ENCODE results near the gene DPP3. TPM values are rescaled to one million over a fixed set of nuclear protein-coding genes. Genes with fewer than 3 reads are reported as not detected.

The DPP3 gene
- polyA plus RNA-seq, 3 donors, result 22.4 to 37.0 (median 26.7) TPM

DNA sequence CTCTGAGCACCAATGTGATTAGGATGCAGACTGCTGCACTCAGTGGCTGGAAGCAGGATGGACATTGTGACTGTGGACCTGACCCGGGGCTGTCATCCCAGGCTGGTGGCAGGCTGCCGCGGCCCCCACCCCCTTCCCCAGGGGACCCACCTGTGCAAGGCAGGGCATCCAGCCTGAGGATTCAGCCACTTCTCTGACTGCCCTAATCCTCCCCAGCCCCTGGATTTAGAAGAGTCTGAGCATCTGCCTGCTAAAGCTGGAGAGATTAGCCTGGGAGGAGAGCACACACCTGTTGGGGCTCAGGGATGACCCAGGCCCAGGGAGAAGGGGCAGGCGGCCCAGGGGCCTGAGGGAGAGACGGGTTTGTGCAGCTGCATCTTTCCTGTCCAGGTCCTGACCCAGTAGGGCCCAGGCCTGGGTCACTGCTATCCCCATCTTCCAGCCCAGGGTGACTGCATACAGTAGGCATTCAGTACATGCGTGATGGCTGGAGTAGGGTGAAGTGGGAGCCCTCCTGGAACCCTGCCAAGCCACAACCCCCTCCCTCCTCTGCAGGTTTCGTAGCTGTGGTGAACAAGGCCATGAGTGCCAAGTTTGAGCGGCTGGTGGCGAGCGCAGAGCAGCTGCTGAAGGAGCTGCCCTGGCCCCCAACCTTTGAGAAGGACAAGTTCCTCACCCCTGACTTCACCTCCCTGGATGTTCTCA is 12.1 kb downstream of the DPP3 start:
- Histone ChIP-seq H3K36me3 (replicated peaks in 1 of 2; ENCODE audit: control insufficient read depth in 1 of 2, insufficient read depth in 2 of 2, low read length in 2 of 2) (peaks cover 58 to 96% of the 10 kb centered on the region in 2 donors), H3K9me3 (replicated peaks in 1 of 2; ENCODE audit: control insufficient read depth in 1 of 2, insufficient read depth in 1 of 2, low read length in 2 of 2) (no peaks in the 10 kb centered on the region), H3K4me2 (replicated peaks; ENCODE audit: extremely low read depth, low read length, poor library complexity, severe bottlenecking) (no peak overlapping the region), H4K20me1 (ENCODE audit: insufficient read depth, low read length) (no peaks in the 10 kb centered on the region), H3K9ac (ENCODE audit: insufficient read depth, low read length, poor library complexity, severe bottlenecking) (no peak overlapping the region), H3K4me1 (ENCODE audit: control insufficient read depth in 1 of 2, insufficient read depth in 2 of 2, low read length in 2 of 2) (no peaks in the 10 kb centered on the region), H3K4me3 (replicated peaks in 1 of 3; ENCODE audit: low read depth in 2 of 3, low read length in 3 of 3) (no peak overlapping the region), H2AFZ (ENCODE audit: insufficient read depth, low read depth, low read length, poor library complexity, severe bottlenecking) (no peak overlapping the region), H3K27ac (ENCODE audit: low read depth in 1 of 2, low read length in 2 of 2) (no peak overlapping the region), H3K79me2 (ENCODE audit: insufficient read depth, low read length) (no peaks in the 10 kb centered on the region), H3K27me3 (ENCODE audit: control insufficient read depth in 2 of 2, insufficient read depth in 2 of 2, low read length in 2 of 2) (no peaks in the 10 kb centered on the region)
- Mint-ChIP-seq H3K27ac (peak overlapping the region in 2 of 7 donors; percentile 10 to 53), H3K4me1 (no peaks in the 10 kb centered on the region), H3K9me3 (no peaks in the 10 kb centered on the region), H3K4me3 (no peak overlapping the region), H3K27me3 (ENCODE audit: low read depth in 3 of 3) (peaks cover 0 to 5% (median 0%) of the 10 kb centered on the region in 3 donors), H3K36me3 (peaks cover 59 to 86% of the 10 kb centered on the region in 2 donors)
- 83% methylated on average over 6 of the region's 10 CpGs for WGBS (ENCODE audit: insufficient coverage)
- no peak for DNase-seq
- intact Hi-C loops (cut with micrococcal nuclease), result no loop called here
- TF ChIP-seq, protein P1, sequence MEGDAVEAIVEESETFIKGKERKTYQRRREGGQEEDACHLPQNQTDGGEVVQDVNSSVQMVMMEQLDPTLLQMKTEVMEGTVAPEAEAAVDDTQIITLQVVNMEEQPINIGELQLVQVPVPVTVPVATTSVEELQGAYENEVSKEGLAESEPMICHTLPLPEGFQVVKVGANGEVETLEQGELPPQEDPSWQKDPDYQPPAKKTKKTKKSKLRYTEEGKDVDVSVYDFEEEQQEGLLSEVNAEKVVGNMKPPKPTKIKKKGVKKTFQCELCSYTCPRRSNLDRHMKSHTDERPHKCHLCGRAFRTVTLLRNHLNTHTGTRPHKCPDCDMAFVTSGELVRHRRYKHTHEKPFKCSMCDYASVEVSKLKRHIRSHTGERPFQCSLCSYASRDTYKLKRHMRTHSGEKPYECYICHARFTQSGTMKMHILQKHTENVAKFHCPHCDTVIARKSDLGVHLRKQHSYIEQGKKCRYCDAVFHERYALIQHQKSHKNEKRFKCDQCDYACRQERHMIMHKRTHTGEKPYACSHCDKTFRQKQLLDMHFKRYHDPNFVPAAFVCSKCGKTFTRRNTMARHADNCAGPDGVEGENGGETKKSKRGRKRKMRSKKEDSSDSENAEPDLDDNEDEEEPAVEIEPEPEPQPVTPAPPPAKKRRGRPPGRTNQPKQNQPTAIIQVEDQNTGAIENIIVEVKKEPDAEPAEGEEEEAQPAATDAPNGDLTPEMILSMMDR (IDR thresholded peaks at IDR 0.05), result no peak

DNA sequence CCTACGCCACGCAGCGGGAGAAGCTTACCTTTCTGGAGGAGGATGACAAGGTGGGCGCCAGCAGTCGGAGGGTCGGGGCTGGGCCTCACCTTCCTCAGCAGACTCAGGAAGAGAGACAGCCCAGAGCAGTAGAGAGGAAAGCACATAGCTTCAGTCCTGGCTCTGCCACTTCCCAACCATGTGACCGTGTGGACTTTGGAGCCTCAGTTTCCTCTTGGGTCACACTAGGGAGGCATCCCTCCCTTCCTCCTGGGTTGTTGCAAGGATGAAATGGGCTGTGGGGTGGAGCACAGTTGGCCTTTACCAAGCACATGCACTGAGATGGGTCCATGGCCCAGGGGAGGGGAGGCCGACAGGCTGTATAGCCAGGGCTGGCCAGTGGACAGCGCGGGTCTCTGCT is 12.9 kb downstream of the DPP3 start:
- no peak overlapping the region for H3K9ac ChIP-seq (ENCODE audit: insufficient read depth, low read length, poor library complexity, severe bottlenecking)
- H3K79me2 ChIP-seq (ENCODE audit: insufficient read depth, low read length), result no peaks in the 10 kb centered on the region
- no peak for DNase-seq
- TF ChIP-seq, protein P1 (IDR thresholded peaks at IDR 0.05), result no peak
- Mint-ChIP-seq H3K27me3 (ENCODE audit: low read depth in 3 of 3) (peaks cover 0 to 5% (median 0%) of the 10 kb centered on the region in 3 donors), H3K9me3 (no peaks in the 10 kb centered on the region), H3K36me3 (peaks cover 55 to 84% of the 10 kb centered on the region in 2 donors), H3K27ac (no peak overlapping the region), H3K4me3 (no peak overlapping the region), H3K4me1 (no peaks in the 10 kb centered on the region)
- WGBS (ENCODE audit: insufficient coverage), result 98% methylated on average over 9 of the region's 10 CpGs
- H4K20me1 ChIP-seq (ENCODE audit: insufficient read depth, low read length), result no peaks in the 10 kb centered on the region
- H3K27ac ChIP-seq (ENCODE audit: low read depth in 1 of 2, low read length in 2 of 2), result no peak overlapping the region
- intact Hi-C loops (cut with micrococcal nuclease), result no loop called here
- no peak overlapping the region for H3K4me3 ChIP-seq (replicated peaks in 1 of 3; ENCODE audit: low read depth in 2 of 3, low read length in 3 of 3)
- peaks cover 55 to 94% of the 10 kb centered on the region in 2 donors for H3K36me3 ChIP-seq (replicated peaks in 1 of 2; ENCODE audit: control insufficient read depth in 1 of 2, insufficient read depth in 2 of 2, low read length in 2 of 2)
- H3K4me1 ChIP-seq (ENCODE audit: control insufficient read depth in 1 of 2, insufficient read depth in 2 of 2, low read length in 2 of 2), result no peaks in the 10 kb centered on the region
- no peaks in the 10 kb centered on the region for H3K9me3 ChIP-seq (replicated peaks in 1 of 2; ENCODE audit: control insufficient read depth in 1 of 2, insufficient read depth in 1 of 2, low read length in 2 of 2)
- no peaks in the 10 kb centered on the region for H3K27me3 ChIP-seq (ENCODE audit: control insufficient read depth in 2 of 2, insufficient read depth in 2 of 2, low read length in 2 of 2)
- H2AFZ ChIP-seq (ENCODE audit: insufficient read depth, low read depth, low read length, poor library complexity, severe bottlenecking), result no peak overlapping the region
- H3K4me2 ChIP-seq (replicated peaks; ENCODE audit: extremely low read depth, low read length, poor library complexity, severe bottlenecking), result no peak overlapping the region

All from CD14-positive monocyte (primary cell).